Activated T-cell treated with anti-CD3 and anti-CD28 coated beads, Interleukin-2, amount 50 U/mL, for 24 hours (primary cell): ENCODE measurements around the gene ISG20L2.

Source experiments
- DNase-seq: peaks from one replicate; pipeline ENCODE4 v3.0.0-alpha.2; 2020
- H3K27ac Mint-ChIP-seq: 2 replicates; pipeline ENCODE4 v1.8.0; 2020; ENCODE audit warnings: mild to moderate bottlenecking, mixed read lengths
- H3K27me3 Mint-ChIP-seq: 2 replicates; pipeline ENCODE4 v1.8.0; 2020; ENCODE audit warnings: mixed read lengths
- H3K36me3 Mint-ChIP-seq: 2 replicates; pipeline ENCODE4 v1.8.0; 2020; ENCODE audit warnings: low read depth, mixed read lengths
- H3K4me1 Mint-ChIP-seq: 2 replicates; pipeline ENCODE4 v1.8.0; 2020; ENCODE audit warnings: low read depth, mixed read lengths
- H3K4me3 Mint-ChIP-seq: 2 replicates; pipeline ENCODE4 v1.8.0; 2020; ENCODE audit warnings: mild to moderate bottlenecking, moderate library complexity, mixed read lengths
- H3K9me3 Mint-ChIP-seq: 2 replicates; pipeline ENCODE4 v1.8.0; 2020; ENCODE audit warnings: mixed read lengths

The ISG20L2 gene

GRCh38 chr1:156698995-156699394 lies 29.6 kb downstream of the ISG20L2 start:
- peaks cover 48% of the 10 kb centered on the region for H3K27me3 Mint-ChIP-seq

GRCh38 chr1:156697481-156697880 lies 31.1 kb downstream of the ISG20L2 start:
- H3K9me3 Mint-ChIP-seq: no peaks in the 10 kb centered on the region
- no peak for DNase-seq
- peaks cover 49% of the 10 kb centered on the region for H3K27me3 Mint-ChIP-seq
- peaks cover 10% of the 10 kb centered on the region for H3K4me1 Mint-ChIP-seq
- no peak overlapping the region for H3K4me3 Mint-ChIP-seq
- no peaks in the 10 kb centered on the region for H3K36me3 Mint-ChIP-seq
- no peak overlapping the region for H3K27ac Mint-ChIP-seq

More at GRCh38 chr1:156698995-156699394, 29.6 kb downstream of the ISG20L2 start:
- no peaks in the 10 kb centered on the region for H3K36me3 Mint-ChIP-seq
- peak overlapping the region; percentile 38 for H3K27ac Mint-ChIP-seq
- peaks cover 4% of the 10 kb centered on the region for H3K4me1 Mint-ChIP-seq
- H3K9me3 Mint-ChIP-seq: no peaks in the 10 kb centered on the region
- DNase-seq: no peak
- H3K4me3 Mint-ChIP-seq: no peak overlapping the region

GRCh38 chr1:156696755-156697154 lies 31.8 kb downstream of the ISG20L2 start:
- Mint-ChIP-seq H3K27me3 (peaks cover 52% of the 10 kb centered on the region), H3K4me3 (no peak overlapping the region), H3K4me1 (peaks cover 17% of the 10 kb centered on the region), H3K27ac (no peak overlapping the region), H3K9me3 (no peaks in the 10 kb centered on the region), H3K36me3 (no peaks in the 10 kb centered on the region)
- no peak for DNase-seq

GRCh38 chr1:156694690-156694962 lies 33.9 kb downstream of the ISG20L2 start:
- DNase-seq: no peak
- no peak overlapping the region for H3K27ac Mint-ChIP-seq
- no peaks in the 10 kb centered on the region for H3K9me3 Mint-ChIP-seq
- H3K27me3 Mint-ChIP-seq: peaks cover 65% of the 10 kb centered on the region
- no peak overlapping the region for H3K4me3 Mint-ChIP-seq
- H3K4me1 Mint-ChIP-seq: peaks cover 18% of the 10 kb centered on the region
- H3K36me3 Mint-ChIP-seq: no peaks in the 10 kb centered on the region

GRCh38 chr1:156693848-156694689 lies 34.5 kb downstream of the ISG20L2 start:
- peaks cover 67% of the 10 kb centered on the region for H3K27me3 Mint-ChIP-seq
- no peaks in the 10 kb centered on the region for H3K36me3 Mint-ChIP-seq
- no peak for DNase-seq
- peaks cover 23% of the 10 kb centered on the region for H3K4me1 Mint-ChIP-seq
- H3K4me3 Mint-ChIP-seq: no peak overlapping the region
- no peak overlapping the region for H3K27ac Mint-ChIP-seq
- no peaks in the 10 kb centered on the region for H3K9me3 Mint-ChIP-seq

GRCh38 chr1:156692925-156693847 lies 35.4 kb downstream of the ISG20L2 start:
- Mint-ChIP-seq H3K4me1 (peaks cover 25% of the 10 kb centered on the region), H3K4me3 (no peak overlapping the region), H3K27ac (no peak overlapping the region), H3K27me3 (peaks cover 76% of the 10 kb centered on the region), H3K9me3 (no peaks in the 10 kb centered on the region), H3K36me3 (no peaks in the 10 kb centered on the region)
- no peak for DNase-seq

- H3K4me1 Mint-ChIP-seq: peaks cover 25% of the 10 kb centered on the region
- H3K27ac Mint-ChIP-seq: no peak overlapping the region
- H3K4me3 Mint-ChIP-seq: no peak overlapping the region
- peaks cover 75% of the 10 kb centered on the region for H3K27me3 Mint-ChIP-seq
- no peak for DNase-seq
- H3K36me3 Mint-ChIP-seq: no peaks in the 10 kb centered on the region
- H3K9me3 Mint-ChIP-seq: no peaks in the 10 kb centered on the region
Observed at GRCh38 chr1:156692441-156692924, 36.1 kb downstream of the ISG20L2 start.

GRCh38 chr1:156691665-156692440 lies 36.7 kb downstream of the ISG20L2 start:
- Mint-ChIP-seq H3K27ac (no peak overlapping the region), H3K4me1 (peaks cover 25% of the 10 kb centered on the region), H3K9me3 (no peaks in the 10 kb centered on the region), H3K27me3 (peaks cover 70% of the 10 kb centered on the region), H3K36me3 (no peaks in the 10 kb centered on the region), H3K4me3 (no peak overlapping the region)
- no peak for DNase-seq

GRCh38 chr1:156691191-156691590 lies 37.4 kb downstream of the ISG20L2 start:
- peaks cover 64% of the 10 kb centered on the region for H3K27me3 Mint-ChIP-seq
- H3K36me3 Mint-ChIP-seq: no peaks in the 10 kb centered on the region
- no peak for DNase-seq
- H3K4me3 Mint-ChIP-seq: no peak overlapping the region
- H3K4me1 Mint-ChIP-seq: peaks cover 25% of the 10 kb centered on the region
- no peak overlapping the region for H3K27ac Mint-ChIP-seq
- H3K9me3 Mint-ChIP-seq: no peaks in the 10 kb centered on the region

- no peak for DNase-seq
- Mint-ChIP-seq H3K36me3 (no peaks in the 10 kb centered on the region), H3K27me3 (peaks cover 65% of the 10 kb centered on the region), H3K4me1 (peaks cover 25% of the 10 kb centered on the region), H3K27ac (no peak overlapping the region), H3K9me3 (no peaks in the 10 kb centered on the region), H3K4me3 (no peak overlapping the region)
Observed at GRCh38 chr1:156690675-156691036, 37.9 kb downstream of the ISG20L2 start.

GRCh38 chr1:156689953-156690674 lies 38.5 kb downstream of the ISG20L2 start:
- no peaks in the 10 kb centered on the region for H3K9me3 Mint-ChIP-seq
- H3K4me3 Mint-ChIP-seq: no peak overlapping the region
- peaks cover 25% of the 10 kb centered on the region for H3K4me1 Mint-ChIP-seq
- H3K36me3 Mint-ChIP-seq: no peaks in the 10 kb centered on the region
- DNase-seq: no peak
- H3K27ac Mint-ChIP-seq: no peak overlapping the region
- peaks cover 66% of the 10 kb centered on the region for H3K27me3 Mint-ChIP-seq

- Mint-ChIP-seq H3K27me3 (peaks cover 62% of the 10 kb centered on the region), H3K4me3 (no peak overlapping the region), H3K4me1 (peaks cover 31% of the 10 kb centered on the region), H3K9me3 (no peaks in the 10 kb centered on the region), H3K36me3 (no peaks in the 10 kb centered on the region), H3K27ac (no peak overlapping the region)
- DNase-seq: peak; percentile 82
Observed at GRCh38 chr1:156689035-156689952, 39.3 kb downstream of the ISG20L2 start.

- Mint-ChIP-seq H3K9me3 (no peaks in the 10 kb centered on the region), H3K4me3 (no peak overlapping the region), H3K27ac (peak overlapping the region; percentile 76), H3K4me1 (peaks cover 22% of the 10 kb centered on the region), H3K27me3 (peaks cover 50% of the 10 kb centered on the region), H3K36me3 (no peaks in the 10 kb centered on the region)
- DNase-seq: no peak
Observed at GRCh38 chr1:156684227-156684782, 44.3 kb downstream of the ISG20L2 start.
